ENCODE measurements around the gene P3H4.

- TF ChIP-seq CTCF (conservative IDR thresholded peaks at IDR 0.05; ENCODE audit: low read length) (no peak), EZH2phosphoT487 (IDR thresholded peaks at IDR 0.05; ENCODE audit: borderline replicate concordance, low read depth, low read length) (no peak)
Measured at GRCh38 chr17:41762391-41762790, 49.4 kb downstream of the P3H4 start.

Measured in OCI-LY7 (cell line).